Esophagus squamous epithelium (tissue), 5 donors: ENCODE results near the gene ZCWPW1. TPM values are rescaled to one million over a fixed set of nuclear protein-coding genes. Genes with fewer than 3 reads are reported as not detected.
"Not testable (repeated sequence)": the region's sequence is repeated elsewhere in the genome, so short reads cannot be mapped to it uniquely, and the experiment has no call there.

Source experiments
- DNase-seq: peaks from one replicate; lab custom pipeline; 2025; lab: John Stamatoyannopoulos, UW
- H3K27ac ChIP-seq, 4 donors: fragments of 200-600 bp; sonication (generic); one replicate each; pipeline ENCODE4 v1.5.1; 2016 to 2019; ENCODE audit warnings: mild to moderate bottlenecking in 1 of 4
- H3K27me3 ChIP-seq, 4 donors: fragments of 200-600 bp; sonication (generic); 1 replicate in 3 of 4; 2 replicates in 1 of 4; pipeline versions ENCODE4 v1.5.1 to v1.6.0; 2017 to 2021; ENCODE audit warnings: antibody characterized with exemption in 1 of 4
- H3K36me3 ChIP-seq, 3 donors: fragments of 200-600 bp; sonication (generic); one replicate each; pipeline ENCODE4 v1.5.1; 2016 to 2019
- H3K4me1 ChIP-seq, 3 donors: fragments of 200-600 bp; sonication (generic); one replicate each; pipeline ENCODE4 v1.5.1; 2017 to 2019
- H3K4me3 ChIP-seq, 4 donors: fragments of 200-600 bp; sonication (generic); 1 replicate in 3 of 4; 2 replicates in 1 of 4; pipeline ENCODE4 v1.5.1; 2016 to 2019; ENCODE audit warnings: mild to moderate bottlenecking in 2 of 4, moderate library complexity in 1 of 4
- H3K9me3 ChIP-seq, 3 donors: fragments of 200-600 bp; sonication (generic); one replicate each; pipeline ENCODE4 v1.5.1; 2016 to 2019
- CTCF ChIP-seq, 6 experiments: fragments of 450-650 bp in 4 of 6; fragments of 200-600 bp in 2 of 6; sonication (generic) in 2 of 6; IDR thresholded peaks; one replicate each; pipeline ENCODE4 v1.5.1; 2016 to 2019; ENCODE audit warnings: antibody characterized with exemption in 6 of 6, mild to moderate bottlenecking in 4 of 6, moderate library complexity in 4 of 6
- POLR2A ChIP-seq, 4 donors: fragments of 450-650 bp; IDR thresholded peaks; one replicate each; pipeline ENCODE4 v1.6.1; 2017; ENCODE audit warnings: antibody characterized with exemption in 4 of 4, mild to moderate bottlenecking in 4 of 4, moderate library complexity in 3 of 4
- WGBS, 2 donors: methylation state at CpG; one replicate each; pipeline ENCODE4 v1.1.5; 2018; 5-methylcytosine and 5-hydroxymethylcytosine counted together
- intact Hi-C: fragments of 100-400 bp; cut with DNase I; formaldehyde crosslinking; loops from one replicate; pipeline ENCODE4 v1.15.0; 2022
- total RNA-seq, 4 donors: library from RNA; depleted of rRNA; stranded (reverse); fragments of >200 nt; gene quantifications; one replicate each; pipeline ENCODE4 v1.1.0, GENCODE V29; 2016
- donor health status: DM: yes; HTN: yes; CAD: no.

The ZCWPW1 gene
- total RNA-seq, 4 donors from 2014 or later: 0.83 to 4.2 (median 1.5) TPM

- H3K27me3 ChIP-seq, H3K27ac ChIP-seq, H3K4me1 ChIP-seq, H3K4me3 ChIP-seq, intact Hi-C loops, DNase-seq, H3K9me3 ChIP-seq, H3K36me3 ChIP-seq: not testable (repeated sequence)
- 72 to 76% methylated on average over 8 to 10 of the region's 49 CpGs for WGBS, 2 donors
These were observed 46.8 kb downstream of the ZCWPW1 start for GRCh38 chr7:100381531-100382233.

- H3K27me3 ChIP-seq: no peaks in the 10 kb centered on the region
- H3K4me1 ChIP-seq: no peaks in the 10 kb centered on the region
- no peaks in the 10 kb centered on the region for H3K9me3 ChIP-seq
- TF ChIP-seq POLR2A (IDR thresholded peaks at IDR 0.05) (no peak), CTCF (IDR thresholded peaks at IDR 0.05) (no peak)
- intact Hi-C loops: no loop called here
- 73 to 78% methylated on average over 4 of the region's 4 CpGs for WGBS, 2 donors
- peak overlapping the region in 3 of 4 donors; percentile 20 to 69 (median 39) for H3K27ac ChIP-seq
- no peak for DNase-seq
- no peaks in the 10 kb centered on the region for H3K36me3 ChIP-seq
- no peak overlapping the region for H3K4me3 ChIP-seq
These were observed 48.3 kb downstream of the ZCWPW1 start for GRCh38 chr7:100380196-100380595.

- intact Hi-C loops: no loop called here
- Histone ChIP-seq H3K36me3 (no peaks in the 10 kb centered on the region), H3K9me3 (no peaks in the 10 kb centered on the region), H3K27me3 (no peaks in the 10 kb centered on the region), H3K4me3 (no peak overlapping the region), H3K4me1 (peaks cover 0 to under 1% (median 0%) of the 10 kb centered on the region in 3 donors), H3K27ac (no peak overlapping the region)
- TF ChIP-seq POLR2A (IDR thresholded peaks at IDR 0.05) (no peak), CTCF (IDR thresholded peaks at IDR 0.05) (no peak)
- whole genome bisulfite sequencing, 2 donors: 89 to 91% methylated on average over 4 of the region's 4 CpGs
- DNase-seq: no peak
These were observed 50.3 kb downstream of the ZCWPW1 start for GRCh38 chr7:100378114-100378755.

- intact Hi-C loops: no loop called here
- no peaks in the 10 kb centered on the region for H3K27me3 ChIP-seq
- H3K9me3 ChIP-seq: no peaks in the 10 kb centered on the region
- H3K4me3 ChIP-seq: no peak overlapping the region
- DNase-seq: no peak
- TF ChIP-seq CTCF (IDR thresholded peaks at IDR 0.05): no peak
- no peak for TF ChIP-seq POLR2A (IDR thresholded peaks at IDR 0.05)
- WGBS, 2 donors: 80 to 95% methylated on average over 3 of the region's 3 CpGs
- no peaks in the 10 kb centered on the region for H3K36me3 ChIP-seq
- H3K4me1 ChIP-seq: peaks cover 0 to 15% (median 0%) of the 10 kb centered on the region in 3 donors
- no peak overlapping the region for H3K27ac ChIP-seq
These were observed 52.4 kb downstream of the ZCWPW1 start for GRCh38 chr7:100376066-100376465.

- Histone ChIP-seq H3K36me3 (no peaks in the 10 kb centered on the region), H3K9me3 (no peaks in the 10 kb centered on the region), H3K4me3 (no peak overlapping the region), H3K27me3 (no peaks in the 10 kb centered on the region), H3K27ac (no peak overlapping the region), H3K4me1 (peaks cover 0 to 15% (median 0%) of the 10 kb centered on the region in 3 donors)
- intact Hi-C loops: no loop called here
- DNase-seq: no peak
- no peak for TF ChIP-seq CTCF (IDR thresholded peaks at IDR 0.05)
- no peak for TF ChIP-seq POLR2A (IDR thresholded peaks at IDR 0.05)
- 68 to 83% methylated on average over 4 to 5 of the region's 5 CpGs for WGBS, 2 donors
These were observed 53.9 kb downstream of the ZCWPW1 start for GRCh38 chr7:100374601-100375000.

GRCh38 chr7:100373870-100374598, 54.5 kb downstream of the ZCWPW1 start:
- H3K36me3 ChIP-seq, DNase-seq, H3K9me3 ChIP-seq, intact Hi-C loops, H3K27me3 ChIP-seq: not testable (repeated sequence)
- H3K4me3 ChIP-seq: peak overlapping the region in 2 of 4 donors; percentile 20 to 39
- H3K4me1 ChIP-seq: peaks cover 0 to 15% (median 0%) of the 10 kb centered on the region in 3 donors
- peak overlapping the region in 2 of 4 donors; percentile 29 to 73 for H3K27ac ChIP-seq
- WGBS, 2 donors: 79 to 89% methylated on average over 7 to 10 of the region's 15 CpGs
